ENCODE data around the gene VENTX. TPM values are rescaled to one million over a fixed set of nuclear protein-coding genes. Genes with fewer than 3 reads are reported as not detected.
A peak's percentile ranks its signal among the peaks of the same experiment; 100 is the strongest.

VENTX gene
- total and polyA plus RNA-seq, 3 experiments from 2014 or later, result not detected

DNA sequence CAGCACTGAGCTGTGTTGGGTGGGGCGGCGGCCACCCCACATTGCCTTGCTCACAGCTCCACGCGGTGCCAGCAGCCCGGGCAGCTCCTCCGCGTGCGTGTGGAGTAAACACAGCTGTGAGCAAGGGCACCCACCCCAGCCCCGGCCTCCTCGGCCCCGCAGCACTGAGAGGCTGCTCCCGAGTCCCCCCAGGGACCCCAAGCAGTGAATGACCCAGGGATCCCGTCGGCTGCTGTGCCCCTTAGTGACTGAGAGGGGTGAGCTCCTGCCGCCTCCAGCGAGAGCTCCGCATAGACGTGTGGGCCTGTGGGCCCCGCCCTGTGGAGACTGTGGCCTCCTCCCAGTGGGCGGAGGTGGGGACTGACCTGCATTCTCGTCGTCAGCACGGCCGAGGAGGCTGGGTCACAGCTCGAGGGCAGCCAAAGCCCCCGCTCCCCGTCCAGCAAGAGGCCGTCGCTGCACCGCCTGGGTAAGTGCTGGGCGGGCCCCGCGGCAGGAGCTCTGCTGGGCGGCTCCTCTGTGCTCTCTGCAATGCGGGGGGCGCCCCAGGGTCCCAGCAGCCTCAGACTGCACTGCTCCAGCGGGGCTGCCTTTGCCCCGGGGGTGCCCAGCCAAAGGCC, 37.6 kb upstream of the VENTX start:
- no peak overlapping the region for H3K27ac Mint-ChIP-seq
- H3K27me3 ChIP-seq (ENCODE audit: insufficient read depth, low read length, poor library complexity, severe bottlenecking), result no peaks in the 10 kb centered on the region
- no peaks in the 10 kb centered on the region for H3K9me3 ChIP-seq (ENCODE audit: low read length)
- H3K4me1 Mint-ChIP-seq, result no peaks in the 10 kb centered on the region
- ChIA-PET POLR2A (no interaction called here), CTCF (no interaction called here)
- no peak for DNase-seq
- no peak overlapping the region for H3K4me3 ChIP-seq (ENCODE audit: low read length)
- H3K9me3 Mint-ChIP-seq, result no peaks in the 10 kb centered on the region
- no peaks in the 10 kb centered on the region for H3K36me3 ChIP-seq (ENCODE audit: insufficient read depth, low read length)
- no peaks in the 10 kb centered on the region for H3K4me1 ChIP-seq (ENCODE audit: insufficient read depth, low read length)
- no peaks in the 10 kb centered on the region for H3K36me3 Mint-ChIP-seq
- no peaks in the 10 kb centered on the region for H3K27me3 Mint-ChIP-seq
- H3K27ac ChIP-seq (ENCODE audit: low read depth, low read length), result no peak overlapping the region
- no peak overlapping the region for H3K4me3 Mint-ChIP-seq

- Mint-ChIP-seq H3K27ac (no peak overlapping the region), H3K4me1 (no peaks in the 10 kb centered on the region), H3K9me3 (no peaks in the 10 kb centered on the region), H3K36me3 (no peaks in the 10 kb centered on the region), H3K4me3 (no peak overlapping the region), H3K27me3 (no peaks in the 10 kb centered on the region)
- CTCF ChIA-PET, result no interaction called here
- Histone ChIP-seq H3K27me3 (ENCODE audit: insufficient read depth, low read length, poor library complexity, severe bottlenecking) (no peaks in the 10 kb centered on the region), H3K9me3 (ENCODE audit: low read length) (no peaks in the 10 kb centered on the region), H3K4me3 (ENCODE audit: low read length) (no peak overlapping the region), H3K4me1 (ENCODE audit: insufficient read depth, low read length) (no peaks in the 10 kb centered on the region), H3K36me3 (ENCODE audit: insufficient read depth, low read length) (no peaks in the 10 kb centered on the region), H3K27ac (ENCODE audit: low read depth, low read length) (no peak overlapping the region)
- POLR2A ChIA-PET, result no interaction called here
- DNase-seq, result no peak
Measured at GRCh38 chr10:133200621-133201031, 37.0 kb upstream of the VENTX start.

DNA sequence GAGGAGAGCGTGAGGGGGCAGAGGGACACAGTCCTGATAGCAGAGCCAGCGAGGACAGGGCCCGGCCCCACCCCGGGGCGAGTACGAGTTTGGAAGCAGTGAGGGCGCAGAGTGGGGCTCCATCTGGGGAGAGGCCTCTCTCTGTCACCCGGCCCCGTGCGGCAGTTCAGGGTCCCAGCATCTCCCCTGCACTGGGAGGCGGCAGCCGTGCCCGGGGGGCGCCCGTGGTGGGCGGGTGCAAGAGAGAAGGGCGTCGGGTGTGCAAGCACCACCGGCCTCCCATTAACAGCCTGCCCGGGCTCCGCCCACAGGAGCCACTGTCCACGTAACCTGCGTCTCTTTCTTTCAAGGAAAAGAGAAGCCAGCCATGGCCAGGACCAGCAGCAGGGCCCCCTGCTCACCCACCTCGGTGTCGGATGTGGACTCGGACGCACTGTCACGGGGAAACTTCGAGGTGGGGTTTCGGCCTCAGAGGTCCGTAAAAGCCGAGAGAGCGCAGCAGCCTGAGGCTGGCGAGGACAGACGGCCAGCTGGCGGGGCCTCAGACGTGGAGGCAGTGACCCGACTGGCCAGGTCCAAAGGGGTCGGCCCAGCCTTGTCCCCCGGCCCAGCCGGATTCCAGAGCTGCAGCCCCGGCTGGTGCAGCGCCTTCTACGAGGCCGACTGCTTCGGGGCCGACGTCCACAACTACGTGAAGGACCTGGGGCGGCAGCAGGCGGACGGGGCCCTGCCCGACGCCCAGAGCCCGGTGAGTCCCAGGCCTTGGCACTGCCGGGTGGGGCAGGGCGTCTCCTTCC, 36.3 kb upstream of the VENTX start:
- CTCF ChIA-PET, result no interaction called here

GRCh38 chr10:133201948-133202725, 35.5 kb upstream of the VENTX start:
- CTCF ChIA-PET, result no interaction called here
- H3K27ac ChIP-seq (ENCODE audit: low read depth, low read length), result no peak overlapping the region
- Mint-ChIP-seq H3K27ac (no peak overlapping the region), H3K4me1 (no peaks in the 10 kb centered on the region), H3K4me3 (no peak overlapping the region), H3K9me3 (no peaks in the 10 kb centered on the region), H3K27me3 (no peaks in the 10 kb centered on the region), H3K36me3 (no peaks in the 10 kb centered on the region)
- H3K36me3 ChIP-seq (ENCODE audit: insufficient read depth, low read length), result no peaks in the 10 kb centered on the region
- POLR2A ChIA-PET, result no interaction called here
- no peaks in the 10 kb centered on the region for H3K9me3 ChIP-seq (ENCODE audit: low read length)
- H3K4me3 ChIP-seq (ENCODE audit: low read length), result no peak overlapping the region
- H3K4me1 ChIP-seq (ENCODE audit: insufficient read depth, low read length), result no peaks in the 10 kb centered on the region
- no peak for DNase-seq
- H3K27me3 ChIP-seq (ENCODE audit: insufficient read depth, low read length, poor library complexity, severe bottlenecking), result no peaks in the 10 kb centered on the region

More for the DNA sequence above, 36.3 kb upstream of the VENTX start:
- Histone ChIP-seq H3K9me3 (ENCODE audit: low read length) (no peaks in the 10 kb centered on the region), H3K4me3 (ENCODE audit: low read length) (no peak overlapping the region), H3K4me1 (ENCODE audit: insufficient read depth, low read length) (no peaks in the 10 kb centered on the region), H3K27me3 (ENCODE audit: insufficient read depth, low read length, poor library complexity, severe bottlenecking) (no peaks in the 10 kb centered on the region), H3K27ac (ENCODE audit: low read depth, low read length) (no peak overlapping the region), H3K36me3 (ENCODE audit: insufficient read depth, low read length) (no peaks in the 10 kb centered on the region)
- DNase-seq, result no peak
- H3K4me3 Mint-ChIP-seq, result no peak overlapping the region
- H3K9me3 Mint-ChIP-seq, result no peaks in the 10 kb centered on the region
- no peaks in the 10 kb centered on the region for H3K4me1 Mint-ChIP-seq
- H3K27me3 Mint-ChIP-seq, result no peaks in the 10 kb centered on the region
- H3K36me3 Mint-ChIP-seq, result no peaks in the 10 kb centered on the region
- no peak overlapping the region for H3K27ac Mint-ChIP-seq
- POLR2A ChIA-PET, result no interaction called here

GRCh38 chr10:133202778-133203651, 34.6 kb upstream of the VENTX start:
- Mint-ChIP-seq H3K27me3 (no peaks in the 10 kb centered on the region), H3K36me3 (no peaks in the 10 kb centered on the region), H3K4me3 (no peak overlapping the region), H3K4me1 (no peaks in the 10 kb centered on the region), H3K9me3 (no peaks in the 10 kb centered on the region), H3K27ac (no peak overlapping the region)
- DNase-seq, result no peak
- Histone ChIP-seq H3K4me3 (ENCODE audit: low read length) (no peak overlapping the region), H3K27me3 (ENCODE audit: insufficient read depth, low read length, poor library complexity, severe bottlenecking) (no peaks in the 10 kb centered on the region), H3K27ac (ENCODE audit: low read depth, low read length) (no peak overlapping the region), H3K4me1 (ENCODE audit: insufficient read depth, low read length) (no peaks in the 10 kb centered on the region), H3K36me3 (ENCODE audit: insufficient read depth, low read length) (no peaks in the 10 kb centered on the region), H3K9me3 (ENCODE audit: low read length) (no peaks in the 10 kb centered on the region)
- ChIA-PET CTCF (no interaction called here), POLR2A (no interaction called here)

DNA sequence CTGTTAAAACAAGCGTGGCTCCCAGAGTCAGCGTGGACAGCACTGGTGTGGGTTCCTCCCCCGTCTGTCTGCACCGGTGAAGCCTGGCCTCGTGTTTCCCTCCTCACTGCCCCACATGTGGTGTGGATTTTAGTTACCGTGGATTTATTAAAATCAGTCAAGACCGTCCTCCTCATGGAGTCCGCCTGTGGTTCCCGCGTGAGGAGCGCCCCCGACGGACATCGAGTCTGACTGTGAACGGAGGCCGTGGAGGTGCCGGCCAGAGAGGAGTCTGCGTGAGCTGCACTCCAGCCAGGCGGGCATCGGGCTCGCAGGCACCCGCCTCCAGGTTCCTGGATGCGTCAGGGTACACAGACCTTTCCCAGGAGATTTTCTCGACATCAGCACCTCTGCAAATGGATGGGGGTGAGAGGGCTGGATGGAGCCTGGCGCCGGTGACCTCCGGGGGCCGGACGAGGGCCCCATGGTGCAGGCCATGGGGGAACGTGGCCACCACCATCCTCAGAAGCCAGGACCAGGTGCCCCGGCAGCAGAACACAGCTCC, 33.9 kb upstream of the VENTX start:
- no peak for DNase-seq
- Mint-ChIP-seq H3K27me3 (no peaks in the 10 kb centered on the region), H3K9me3 (no peaks in the 10 kb centered on the region), H3K4me1 (no peaks in the 10 kb centered on the region), H3K4me3 (no peak overlapping the region), H3K36me3 (no peaks in the 10 kb centered on the region), H3K27ac (no peak overlapping the region)
- no peak overlapping the region for H3K27ac ChIP-seq (ENCODE audit: low read depth, low read length)
- H3K4me3 ChIP-seq (ENCODE audit: low read length), result no peak overlapping the region
- H3K9me3 ChIP-seq (ENCODE audit: low read length), result no peaks in the 10 kb centered on the region
- CTCF ChIA-PET, result no interaction called here
- H3K36me3 ChIP-seq (ENCODE audit: insufficient read depth, low read length), result no peaks in the 10 kb centered on the region
- POLR2A ChIA-PET, result no interaction called here
- no peaks in the 10 kb centered on the region for H3K4me1 ChIP-seq (ENCODE audit: insufficient read depth, low read length)
- no peaks in the 10 kb centered on the region for H3K27me3 ChIP-seq (ENCODE audit: insufficient read depth, low read length, poor library complexity, severe bottlenecking)

DNA sequence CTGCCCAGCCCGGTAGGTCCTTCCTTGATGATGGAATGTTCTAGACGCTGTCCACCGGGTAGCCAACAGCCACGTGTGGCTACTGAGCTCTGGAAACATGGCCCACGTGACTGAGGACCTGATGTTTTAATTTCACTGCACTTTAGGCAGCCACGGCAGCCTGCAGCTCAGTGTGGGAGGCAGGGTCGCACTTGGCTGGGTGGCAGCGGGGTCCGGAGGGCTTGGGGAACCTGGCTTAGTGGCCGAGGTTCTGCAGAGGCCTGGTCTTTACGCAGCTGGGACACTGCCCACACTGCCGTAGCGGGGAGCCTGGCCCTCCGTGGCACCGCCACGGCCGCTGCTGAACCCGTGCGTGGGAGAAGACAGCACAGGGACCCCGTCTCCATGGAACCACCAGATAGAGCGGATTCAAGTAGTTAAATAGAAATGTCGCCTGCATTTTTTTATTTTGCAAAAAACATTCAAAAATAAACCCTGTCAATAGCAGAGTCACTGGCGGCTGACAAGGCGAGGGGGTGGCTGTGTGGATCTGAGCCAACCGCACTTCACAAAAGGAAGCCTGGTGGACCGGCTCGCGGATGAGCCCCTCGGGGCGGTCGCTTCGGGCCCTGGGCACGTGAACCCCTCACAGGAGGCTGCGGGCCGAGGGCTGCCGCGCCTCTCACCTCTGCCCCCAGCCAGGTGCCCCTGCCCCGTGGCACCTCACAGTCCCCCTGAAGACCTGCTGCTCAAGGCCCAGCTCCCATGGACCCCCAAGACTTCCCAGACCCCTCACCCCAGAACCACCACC, 33.2 kb upstream of the VENTX start:
- no peaks in the 10 kb centered on the region for H3K4me1 Mint-ChIP-seq
- no peak overlapping the region for H3K4me3 ChIP-seq (ENCODE audit: low read length)
- H3K4me1 ChIP-seq (ENCODE audit: insufficient read depth, low read length), result no peaks in the 10 kb centered on the region
- H3K27ac Mint-ChIP-seq, result peak overlapping the region in 1 of 8 donors; percentile 93
- ChIA-PET CTCF (no interaction called here), POLR2A (no interaction called here)
- no peak for DNase-seq
- H3K9me3 ChIP-seq (ENCODE audit: low read length), result no peaks in the 10 kb centered on the region
- no peaks in the 10 kb centered on the region for H3K27me3 Mint-ChIP-seq
- H3K36me3 ChIP-seq (ENCODE audit: insufficient read depth, low read length), result no peaks in the 10 kb centered on the region
- H3K27me3 ChIP-seq (ENCODE audit: insufficient read depth, low read length, poor library complexity, severe bottlenecking), result no peaks in the 10 kb centered on the region
- H3K36me3 Mint-ChIP-seq, result no peaks in the 10 kb centered on the region
- H3K4me3 Mint-ChIP-seq, result no peak overlapping the region
- H3K9me3 Mint-ChIP-seq, result no peaks in the 10 kb centered on the region
- no peak overlapping the region for H3K27ac ChIP-seq (ENCODE audit: low read depth, low read length)

Measured in CD8-positive, alpha-beta memory T cell (primary cell).